Erythroblast (primary cell): ENCODE results near the gene LHFPL2.
A peak's percentile ranks its signal among the peaks of the same experiment; 100 is the strongest.

ENCODE experiments used
- DNase-seq, 2 experiments: peaks; one replicate each; lab custom pipeline; 2025; lab: John Stamatoyannopoulos, UW
- GATA1 ChIP-seq: IDR thresholded peaks from 2 replicates; pipeline ENCODE4 v1.6.1; 2011; ENCODE audit warnings: low read depth, mild to moderate bottlenecking, control low read depth, low read length, moderate library complexity
- POLR2A ChIP-seq: IDR thresholded peaks from 2 replicates; pipeline ENCODE4 v1.6.1; 2011; ENCODE audit warnings: mild to moderate bottlenecking, low read length

LHFPL2 gene

GRCh38 chr5:78545406-78545805, 103.2 kb downstream of the LHFPL2 start:
- DNase-seq: no peak
- TF ChIP-seq GATA1 (no peak), POLR2A (no peak)

GRCh38 chr5:78544561-78545201, 103.9 kb downstream of the LHFPL2 start:
- no peak for DNase-seq

GRCh38 chr5:78543916-78544315, 104.7 kb downstream of the LHFPL2 start:
- TF ChIP-seq GATA1: no peak
- DNase-seq: no peak

More at GRCh38 chr5:78544561-78545201, 103.9 kb downstream of the LHFPL2 start:
- TF ChIP-seq POLR2A: no peak
- no peak for TF ChIP-seq GATA1

- TF ChIP-seq GATA1 (no peak), POLR2A (no peak)
These were observed 105.3 kb downstream of the LHFPL2 start for GRCh38 chr5:78543292-78543691.

DNA sequence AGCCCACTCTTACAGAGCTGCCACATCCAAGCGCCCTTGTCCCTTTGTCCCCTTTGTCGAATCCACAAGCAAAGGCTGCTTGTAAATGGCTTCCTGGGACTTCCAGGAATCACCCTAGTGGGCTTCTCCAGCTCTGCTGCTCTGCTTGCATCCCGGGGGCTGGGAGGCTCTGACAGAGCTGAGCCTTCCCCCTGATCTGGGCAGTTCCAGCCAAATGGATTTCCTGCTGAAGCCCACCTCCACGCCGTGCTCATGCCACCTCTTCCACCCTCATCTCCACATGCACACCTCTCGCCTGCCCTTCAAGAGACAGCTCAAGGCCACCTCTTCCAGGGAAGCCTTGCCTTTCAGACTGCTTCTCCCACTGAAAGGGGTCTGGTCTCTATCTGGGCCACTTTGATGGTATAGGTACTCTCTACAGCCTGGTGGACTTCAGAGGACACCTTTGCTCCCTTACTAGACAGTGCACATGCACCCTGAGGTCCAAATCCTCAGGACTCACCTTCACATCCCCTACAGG, 106.2 kb downstream of the LHFPL2 start:
- no peak for DNase-seq
- TF ChIP-seq POLR2A: no peak
- TF ChIP-seq GATA1: no peak

More at GRCh38 chr5:78543292-78543691, 105.3 kb downstream of the LHFPL2 start:
- DNase-seq: no peak

GRCh38 chr5:78541086-78541654, 107.4 kb downstream of the LHFPL2 start:
- no peak for TF ChIP-seq GATA1
- TF ChIP-seq POLR2A: no peak
- no peak for DNase-seq

DNA sequence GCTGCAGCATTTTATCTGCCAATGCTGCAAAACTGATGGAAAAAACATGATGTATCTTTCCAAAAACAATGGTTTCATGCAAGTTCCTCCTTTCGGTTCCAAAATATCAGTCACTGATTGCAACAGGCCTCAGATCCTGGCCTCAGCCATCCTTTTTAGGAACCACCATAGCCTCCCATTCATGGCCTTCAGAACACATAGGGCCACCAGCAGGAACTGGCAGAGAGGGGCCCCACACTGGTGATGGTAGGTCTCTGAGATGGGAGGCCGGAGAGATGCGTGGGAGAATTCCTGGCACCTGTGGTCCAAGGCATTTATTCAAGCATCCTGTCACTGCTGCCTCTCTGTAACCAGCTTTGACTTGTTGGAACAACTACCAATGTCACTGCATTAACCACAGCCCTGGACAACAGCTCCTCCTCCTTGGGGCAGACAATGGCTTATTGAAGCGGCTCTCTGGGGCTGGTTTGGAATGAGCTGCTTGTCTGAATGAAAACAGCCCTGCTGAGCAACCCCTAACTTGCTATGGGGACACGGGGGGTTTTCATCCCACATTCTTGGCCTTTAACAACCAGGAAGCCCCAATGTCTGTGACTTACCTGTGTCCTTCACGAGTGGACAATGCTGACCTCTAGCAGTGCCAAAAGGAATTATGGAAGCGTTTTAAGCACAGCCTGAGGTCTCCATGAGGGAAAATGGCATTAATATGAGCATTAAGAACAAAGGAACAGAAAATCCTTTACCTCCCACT, 108.1 kb downstream of the LHFPL2 start:
- no peak for DNase-seq
- TF ChIP-seq POLR2A (no peak), GATA1 (no peak)

DNA sequence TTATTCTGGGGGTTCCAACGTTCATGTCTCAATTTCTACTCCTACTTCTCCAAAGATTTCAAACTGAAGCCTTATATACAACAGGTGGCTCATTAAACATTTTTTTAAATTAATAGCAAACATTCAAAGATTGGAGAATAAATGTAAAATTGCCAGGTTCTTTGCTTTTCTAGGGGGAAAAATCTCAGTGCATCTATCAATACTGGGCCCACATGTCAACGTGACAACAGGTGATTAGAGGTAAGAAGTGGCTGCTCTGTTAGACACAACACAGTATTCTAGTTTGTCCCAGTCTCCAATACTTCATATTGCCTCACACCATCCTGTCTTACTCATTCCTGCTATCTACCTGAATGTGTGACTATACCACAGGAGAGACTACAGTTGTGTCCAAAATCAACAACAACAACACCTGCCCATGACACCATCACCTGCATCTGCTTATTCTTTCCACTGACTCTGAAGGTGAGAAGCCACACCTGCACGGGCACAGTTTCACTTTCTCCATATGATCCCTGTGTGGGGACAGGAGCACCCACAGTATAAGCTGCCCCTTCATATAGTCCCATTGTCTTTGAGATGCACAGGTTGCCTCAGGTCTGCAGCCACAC, 110.2 kb downstream of the LHFPL2 start:
- no peak for TF ChIP-seq POLR2A
- no peak for TF ChIP-seq GATA1

GRCh38 chr5:78537821-78538220, 110.8 kb downstream of the LHFPL2 start:
- DNase-seq: peak; percentile 60 to 67
- TF ChIP-seq GATA1 (no peak), POLR2A (no peak)

More for the DNA sequence above, 110.2 kb downstream of the LHFPL2 start:
- DNase-seq: no peak

GRCh38 chr5:78537411-78537810, 111.2 kb downstream of the LHFPL2 start:
- DNase-seq: no peak
- TF ChIP-seq POLR2A (no peak), GATA1 (no peak)

GRCh38 chr5:78536661-78537196, 111.8 kb downstream of the LHFPL2 start:
- DNase-seq: no peak
- TF ChIP-seq POLR2A (no peak), GATA1 (no peak)

DNA sequence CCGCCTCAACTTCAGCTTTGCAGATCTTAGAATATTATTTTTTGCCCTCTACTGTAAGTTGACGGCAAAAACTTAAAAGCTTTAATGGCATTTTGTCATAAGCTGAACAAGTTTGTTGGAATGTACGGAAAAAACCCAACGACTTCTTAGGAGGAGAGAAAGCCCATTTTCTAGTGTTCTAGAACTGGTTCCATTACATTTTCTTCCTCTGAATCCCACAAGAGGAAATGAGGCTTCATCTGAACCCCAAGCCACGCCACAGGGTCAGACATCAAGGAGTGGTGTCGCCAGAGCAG, 113.7 kb downstream of the LHFPL2 start:
- no peak for TF ChIP-seq GATA1
- TF ChIP-seq POLR2A: no peak
- no peak for DNase-seq

DNA sequence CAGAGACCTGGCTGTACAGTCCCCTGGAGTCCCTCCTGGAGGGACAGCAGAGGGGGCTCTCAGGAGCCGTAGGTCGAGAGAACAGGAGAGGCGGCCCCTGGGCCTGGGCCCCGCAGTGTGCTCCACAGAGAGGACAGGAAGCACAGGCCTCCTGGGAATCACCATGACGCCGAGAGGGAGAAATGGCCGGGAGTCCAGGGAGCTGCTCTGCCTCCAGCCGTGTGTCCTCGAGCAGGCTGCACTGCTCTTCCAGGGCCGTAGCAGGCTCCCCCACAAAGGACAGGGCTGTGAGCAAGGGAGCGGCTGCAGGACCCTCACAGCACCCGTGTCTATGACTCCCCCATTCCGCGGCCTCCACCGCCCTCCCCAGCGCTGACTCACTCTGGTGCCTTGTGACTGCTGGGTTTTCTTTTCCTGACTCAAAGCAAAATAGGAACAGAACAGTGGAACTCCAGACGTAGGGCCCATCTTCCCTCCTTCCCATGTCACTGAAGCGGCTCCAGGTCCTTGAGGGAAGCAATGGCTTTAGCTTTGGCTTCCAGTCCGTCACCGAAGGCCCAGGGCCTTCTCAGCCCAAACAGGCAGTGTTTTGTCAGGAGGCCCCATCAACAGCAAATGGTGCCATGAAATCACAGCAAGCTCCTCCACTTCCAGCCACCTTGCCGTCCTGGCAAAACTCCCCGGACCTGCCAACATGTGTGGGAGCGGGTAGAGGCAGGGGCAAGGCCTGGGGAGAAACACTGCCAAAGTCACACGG, 114.2 kb downstream of the LHFPL2 start:
- no peak for TF ChIP-seq GATA1
- no peak for TF ChIP-seq POLR2A
- no peak for DNase-seq

DNA sequence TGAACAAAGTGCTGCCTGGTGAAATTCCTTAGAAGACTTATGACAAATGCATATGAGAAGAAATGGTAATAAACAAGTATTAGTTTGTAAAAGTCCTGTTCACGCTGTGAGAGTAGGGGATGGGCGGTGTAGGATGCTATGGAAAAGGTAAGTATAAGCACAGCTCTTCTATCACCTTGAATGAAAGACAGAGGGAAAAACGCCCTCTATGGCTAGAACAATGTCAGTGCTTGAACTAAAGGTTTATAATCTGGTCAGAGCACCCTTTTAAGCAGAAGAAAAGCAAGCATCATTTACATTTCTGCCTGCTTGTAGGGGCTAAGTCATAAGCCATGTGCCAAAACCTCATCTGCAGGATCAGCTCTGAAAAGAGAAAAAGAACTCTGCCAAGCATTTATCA, 115.2 kb downstream of the LHFPL2 start:
- peak; percentile 38 to 42 for DNase-seq
- TF ChIP-seq POLR2A: no peak
- TF ChIP-seq GATA1: no peak
